MM.1S (cell line): ENCODE results near the gene TNRC6A.

Source experiments
- CTCF ChIP-seq: fragments of 300-600 bp; sonication (generic); IDR thresholded peaks from 2 replicates; pipeline ENCODE4 v1.5.1; 2016; ENCODE audit warnings: antibody characterized with exemption, low read length, mixed read lengths
- EZH2 ChIP-seq: fragments of 300-600 bp; sonication (generic); optimal IDR thresholded peaks from 2 replicates; pipeline ENCODE3; 2017; ENCODE audit warnings: low read depth, mild to moderate bottlenecking, antibody characterized with exemption, low read length, mixed read lengths
- EZH2phosphoT487 ChIP-seq: fragments of 300-600 bp; sonication (generic); IDR thresholded peaks from 2 replicates; pipeline ENCODE4 v1.6.1; 2018; ENCODE audit warnings: antibody characterized with exemption, low read length

- TF ChIP-seq CTCF, result no peak
- no peak for TF ChIP-seq EZH2phosphoT487
- no peak for TF ChIP-seq EZH2
Measured at GRCh38 chr16:24738895-24739294, 9.4 kb downstream of the TNRC6A start.
